WERI-Rb-1 (cell line): Measurements from ENCODE around the gene DLL3.
A peak's percentile ranks its signal among the peaks of the same experiment; 100 is the strongest.

Source experiments
- DNase-seq: peaks from one replicate; pipeline ENCODE4 v3.0.0-alpha.2; 2020
- H3K27ac ChIP-seq: fragments of 250-450 bp; sonication (Bioruptor Pico); 2 replicates; pipeline ENCODE4 v1.5.1; 2020; ENCODE audit warnings: mild to moderate bottlenecking, moderate library complexity
- H3K27me3 ChIP-seq: fragments of 250-450 bp; sonication (Bioruptor Pico); 2 replicates; pipeline ENCODE4 v1.5.1; 2021; ENCODE audit warnings: mild to moderate bottlenecking, low read depth, moderate library complexity; ENCODE audit not compliant: insufficient read depth, severe bottlenecking
- H3K36me3 ChIP-seq: fragments of 250-450 bp; sonication (Bioruptor Pico); 2 replicates; pipeline ENCODE4 v1.5.1; 2020; ENCODE audit warnings: mild to moderate bottlenecking, moderate library complexity
- H3K4me3 ChIP-seq: 2 replicates; pipeline ENCODE4 v1.5.1; 2011; ENCODE audit warnings: low read depth, mild to moderate bottlenecking, control low read depth, low read length
- H3K9me3 ChIP-seq: fragments of 250-450 bp; sonication (Bioruptor Pico); 2 replicates; pipeline ENCODE4 v1.5.1; 2021; ENCODE audit warnings: mild to moderate bottlenecking, moderate library complexity; ENCODE audit not compliant: severe bottlenecking
- TF ChIP-seq, protein P1 (sequence below): IDR thresholded peaks from 2 replicates; pipeline ENCODE4 v1.5.1; 2011; ENCODE audit warnings: low read depth, mild to moderate bottlenecking, control low read depth, inconsistent platforms, low read length

DLL3 gene

DNA sequence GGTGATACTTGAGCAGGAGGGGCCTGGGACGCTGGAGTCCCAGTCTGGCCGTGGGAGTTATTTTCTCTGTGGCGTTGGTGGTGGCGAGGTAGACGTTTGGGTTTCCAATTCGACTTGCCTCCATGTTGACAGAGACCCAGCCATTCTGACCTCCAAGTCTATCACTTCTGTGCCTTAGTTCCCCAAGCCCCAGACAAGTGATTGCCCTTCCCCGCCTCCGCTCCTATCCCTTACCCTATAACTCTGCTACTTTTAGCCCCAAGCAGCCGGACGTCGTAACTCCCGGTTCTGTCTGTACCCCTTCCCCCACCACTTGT lies 17.6 kb upstream of the DLL3 start:
- peak overlapping the region; percentile 100 for H3K4me3 ChIP-seq
- H3K27ac ChIP-seq = peak overlapping the region; percentile 92
- peaks cover 52% of the 10 kb centered on the region for H3K36me3 ChIP-seq
- no peaks in the 10 kb centered on the region for H3K27me3 ChIP-seq
- H3K9me3 ChIP-seq = no peaks in the 10 kb centered on the region
- TF ChIP-seq, protein P1, sequence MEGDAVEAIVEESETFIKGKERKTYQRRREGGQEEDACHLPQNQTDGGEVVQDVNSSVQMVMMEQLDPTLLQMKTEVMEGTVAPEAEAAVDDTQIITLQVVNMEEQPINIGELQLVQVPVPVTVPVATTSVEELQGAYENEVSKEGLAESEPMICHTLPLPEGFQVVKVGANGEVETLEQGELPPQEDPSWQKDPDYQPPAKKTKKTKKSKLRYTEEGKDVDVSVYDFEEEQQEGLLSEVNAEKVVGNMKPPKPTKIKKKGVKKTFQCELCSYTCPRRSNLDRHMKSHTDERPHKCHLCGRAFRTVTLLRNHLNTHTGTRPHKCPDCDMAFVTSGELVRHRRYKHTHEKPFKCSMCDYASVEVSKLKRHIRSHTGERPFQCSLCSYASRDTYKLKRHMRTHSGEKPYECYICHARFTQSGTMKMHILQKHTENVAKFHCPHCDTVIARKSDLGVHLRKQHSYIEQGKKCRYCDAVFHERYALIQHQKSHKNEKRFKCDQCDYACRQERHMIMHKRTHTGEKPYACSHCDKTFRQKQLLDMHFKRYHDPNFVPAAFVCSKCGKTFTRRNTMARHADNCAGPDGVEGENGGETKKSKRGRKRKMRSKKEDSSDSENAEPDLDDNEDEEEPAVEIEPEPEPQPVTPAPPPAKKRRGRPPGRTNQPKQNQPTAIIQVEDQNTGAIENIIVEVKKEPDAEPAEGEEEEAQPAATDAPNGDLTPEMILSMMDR = no peak
- no peak for DNase-seq

DNA sequence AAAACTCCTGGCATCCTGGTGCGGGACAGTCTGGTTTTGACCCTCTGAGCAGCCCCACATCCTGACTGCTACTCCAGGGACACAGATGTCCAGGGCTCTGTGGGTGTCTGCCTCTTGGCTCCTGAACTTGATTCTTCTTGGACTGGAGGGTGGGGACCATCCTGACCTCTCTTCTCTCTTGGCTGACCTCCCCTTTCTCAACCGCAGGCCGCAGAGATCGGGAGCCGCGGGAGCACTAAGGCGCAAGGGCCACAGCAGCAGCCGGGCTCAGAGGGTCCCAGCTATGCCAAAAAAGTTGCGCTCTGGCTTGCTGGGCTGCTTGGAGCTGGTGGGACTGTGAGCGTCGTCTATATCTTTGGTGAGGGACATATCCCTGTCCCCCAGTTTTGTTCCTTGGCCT lies 17.1 kb upstream of the DLL3 start:
- TF ChIP-seq, protein P1 = no peak
- Histone ChIP-seq H3K27ac (peak overlapping the region; percentile 92), H3K27me3 (no peaks in the 10 kb centered on the region), H3K36me3 (peaks cover 55% of the 10 kb centered on the region), H3K9me3 (no peaks in the 10 kb centered on the region), H3K4me3 (peak overlapping the region; percentile 100)
- DNase-seq = no peak

DNA sequence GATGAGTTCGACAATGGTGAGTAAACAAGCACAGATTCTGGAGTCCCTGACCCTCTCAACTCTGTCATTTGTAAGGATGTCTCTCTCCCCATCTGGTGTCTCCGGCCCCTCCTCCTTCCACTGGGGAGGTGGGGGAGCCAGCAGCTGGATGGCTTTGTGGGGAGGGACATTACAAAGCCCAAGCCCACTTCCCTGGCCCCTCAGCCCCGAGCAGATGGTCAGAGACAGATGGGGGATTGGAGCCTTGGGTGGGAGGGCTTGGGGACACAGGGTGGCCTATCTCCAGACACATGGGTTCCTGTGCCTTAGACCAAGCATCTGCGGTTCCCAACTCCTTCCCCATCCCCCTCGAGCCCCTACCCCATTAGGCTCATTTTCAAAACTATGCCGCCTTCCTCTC lies 15.6 kb upstream of the DLL3 start:
- peaks cover 64% of the 10 kb centered on the region for H3K36me3 ChIP-seq
- H3K27me3 ChIP-seq = no peaks in the 10 kb centered on the region
- peak overlapping the region; percentile 92 for H3K27ac ChIP-seq
- peak; percentile 90 for DNase-seq
- H3K9me3 ChIP-seq = no peaks in the 10 kb centered on the region
- no peak overlapping the region for H3K4me3 ChIP-seq
- TF ChIP-seq, protein P1 = no peak

DNA sequence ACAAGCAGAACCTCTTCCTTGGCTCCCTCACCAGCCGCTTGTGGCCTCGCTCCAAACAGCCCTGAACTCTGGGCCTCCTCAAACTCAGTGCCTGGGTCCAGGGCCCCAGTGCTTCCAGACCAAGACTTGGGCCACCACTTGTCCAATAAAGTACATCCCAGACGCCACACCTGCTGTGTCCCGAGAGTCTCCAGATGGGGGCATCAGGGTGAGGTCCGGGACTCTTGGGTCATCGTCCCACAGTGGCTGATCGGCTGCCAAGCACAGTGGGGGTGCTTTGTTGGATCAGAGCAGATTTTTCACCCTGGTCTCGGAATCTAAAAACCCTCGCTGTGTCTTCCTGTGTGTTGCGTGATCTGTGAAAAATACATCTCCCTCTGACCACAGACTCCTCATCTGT lies 9.0 kb upstream of the DLL3 start:
- Histone ChIP-seq H3K27me3 (no peaks in the 10 kb centered on the region), H3K4me3 (no peak overlapping the region), H3K9me3 (no peaks in the 10 kb centered on the region), H3K36me3 (peaks cover 73% of the 10 kb centered on the region), H3K27ac (no peak overlapping the region)
- DNase-seq = no peak
- TF ChIP-seq, protein P1 = no peak

DNA sequence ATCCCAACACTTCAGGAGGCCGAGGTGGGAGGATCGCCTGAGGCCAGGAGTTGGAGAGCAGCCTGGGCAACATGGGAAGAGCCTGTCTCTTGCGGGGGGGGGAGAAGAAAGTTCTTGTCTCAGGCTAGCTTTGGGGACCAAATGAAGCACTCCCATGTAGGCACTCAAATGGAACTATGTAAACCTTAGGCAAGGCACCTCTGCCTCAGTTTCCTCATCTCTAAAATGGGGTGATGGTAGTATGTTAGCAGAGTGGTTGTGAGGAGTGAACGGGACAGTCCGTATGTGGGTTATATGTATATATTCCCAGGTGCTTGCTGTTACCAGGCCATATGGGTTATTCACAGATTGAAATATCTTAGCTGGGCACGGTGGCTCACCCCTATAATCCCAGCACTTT lies 6.5 kb upstream of the DLL3 start:
- Histone ChIP-seq H3K9me3 (no peaks in the 10 kb centered on the region), H3K36me3 (peaks cover 49% of the 10 kb centered on the region), H3K27me3 (no peaks in the 10 kb centered on the region), H3K4me3 (no peak overlapping the region), H3K27ac (no peak overlapping the region)
- DNase-seq = no peak
- TF ChIP-seq, protein P1 = no peak

DNA sequence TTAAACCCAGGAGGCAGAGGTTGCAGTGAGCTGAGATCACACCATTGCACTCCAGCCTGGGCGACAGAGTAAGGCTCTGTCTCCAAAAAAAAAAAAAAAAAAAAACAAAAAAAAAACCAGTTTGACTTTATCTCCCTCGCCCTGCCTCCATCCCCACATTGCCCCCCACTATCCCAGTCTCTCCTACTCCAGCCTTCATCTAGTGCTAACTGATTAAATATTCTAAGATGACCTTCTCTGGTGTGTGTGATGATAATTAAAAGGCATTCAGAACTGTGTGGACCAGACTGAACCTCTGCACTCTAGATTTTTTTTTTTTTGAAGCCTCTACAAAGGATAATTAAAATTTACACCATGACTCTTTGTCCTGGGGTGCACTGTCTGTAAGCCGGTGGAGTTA lies 6.0 kb upstream of the DLL3 start:
- peaks cover 43% of the 10 kb centered on the region for H3K36me3 ChIP-seq
- H3K27me3 ChIP-seq = no peaks in the 10 kb centered on the region
- no peak overlapping the region for H3K4me3 ChIP-seq
- H3K27ac ChIP-seq = no peak overlapping the region
- no peak for DNase-seq
- H3K9me3 ChIP-seq = no peaks in the 10 kb centered on the region
- TF ChIP-seq, protein P1 = no peak
